Lower lobe of right lung (tissue), 2 donors: ENCODE results near the gene ATP8B3. TPM values are rescaled to one million over a fixed set of nuclear protein-coding genes. Genes with fewer than 3 reads are reported as not detected.

Source experiments
- ATAC-seq, 2 donors: fragments of 200-7000 bp; cut with Tn5 transposase; one replicate each; pipeline ENCODE4 v1.9.1; 2020 to 2022; ENCODE audit warnings: mild to moderate bottlenecking in 2 of 2, moderate library complexity in 2 of 2
- DNase-seq: peaks from one replicate; pipeline ENCODE4 v3.0.0-alpha.2; 2020
- H3K27ac ChIP-seq: fragments of 200-600 bp; one replicate; pipeline ENCODE4 v1.8.0; 2022
- H3K27me3 ChIP-seq: fragments of 200-600 bp; one replicate; pipeline ENCODE4 v1.8.0; 2022; ENCODE audit warnings: low read depth
- H3K36me3 ChIP-seq: fragments of 200-600 bp; one replicate; pipeline ENCODE4 v1.8.0; 2022; ENCODE audit warnings: mild to moderate bottlenecking
- H3K4me1 ChIP-seq: fragments of 200-600 bp; one replicate; pipeline ENCODE4 v1.8.0; 2022
- H3K4me3 ChIP-seq: fragments of 200-600 bp; one replicate; pipeline ENCODE4 v1.8.0; 2022; ENCODE audit warnings: mild to moderate bottlenecking
- H3K9me3 ChIP-seq: fragments of 200-600 bp; one replicate; pipeline ENCODE4 v1.8.0; 2022
- intact Hi-C: fragments of 100-400 bp; cut with DNase I; formaldehyde crosslinking; loops from one replicate; pipeline ENCODE4 v1.11.0; 2022
- total RNA-seq: library from RNA; stranded (reverse); fragmentation: NEBNext Ultra II Directional; extraction: Animal tissue kit (Norgen Biotek cat#: 25700); gene quantifications from one replicate; pipeline ENCODE4 v1.2.1, GENCODE V29; 2021
- TF ChIP-seq, protein P1 (sequence below): fragments of 200-600 bp; IDR thresholded peaks from one replicate; pipeline ENCODE4 v1.8.0; 2022; ENCODE audit warnings: antibody characterized with exemption, mild to moderate bottlenecking
- donor health status: DM: no; HTN: yes; CAD: no; lungs with severe emphysema.

Gene ATP8B3
- total RNA-seq, 1 donor from 2014 or later = 2.1 TPM

- DNase-seq = no peak
- TF ChIP-seq, protein P1, sequence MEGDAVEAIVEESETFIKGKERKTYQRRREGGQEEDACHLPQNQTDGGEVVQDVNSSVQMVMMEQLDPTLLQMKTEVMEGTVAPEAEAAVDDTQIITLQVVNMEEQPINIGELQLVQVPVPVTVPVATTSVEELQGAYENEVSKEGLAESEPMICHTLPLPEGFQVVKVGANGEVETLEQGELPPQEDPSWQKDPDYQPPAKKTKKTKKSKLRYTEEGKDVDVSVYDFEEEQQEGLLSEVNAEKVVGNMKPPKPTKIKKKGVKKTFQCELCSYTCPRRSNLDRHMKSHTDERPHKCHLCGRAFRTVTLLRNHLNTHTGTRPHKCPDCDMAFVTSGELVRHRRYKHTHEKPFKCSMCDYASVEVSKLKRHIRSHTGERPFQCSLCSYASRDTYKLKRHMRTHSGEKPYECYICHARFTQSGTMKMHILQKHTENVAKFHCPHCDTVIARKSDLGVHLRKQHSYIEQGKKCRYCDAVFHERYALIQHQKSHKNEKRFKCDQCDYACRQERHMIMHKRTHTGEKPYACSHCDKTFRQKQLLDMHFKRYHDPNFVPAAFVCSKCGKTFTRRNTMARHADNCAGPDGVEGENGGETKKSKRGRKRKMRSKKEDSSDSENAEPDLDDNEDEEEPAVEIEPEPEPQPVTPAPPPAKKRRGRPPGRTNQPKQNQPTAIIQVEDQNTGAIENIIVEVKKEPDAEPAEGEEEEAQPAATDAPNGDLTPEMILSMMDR = no peak
- H3K4me1 ChIP-seq = peaks cover 3% of the 10 kb centered on the region
- H3K27me3 ChIP-seq = no peaks in the 10 kb centered on the region
- peaks cover 91% of the 10 kb centered on the region for H3K36me3 ChIP-seq
- H3K27ac ChIP-seq = no peak overlapping the region
- intact Hi-C loops = no loop called here
- no peak for ATAC-seq
- H3K4me3 ChIP-seq = no peak overlapping the region
- H3K9me3 ChIP-seq = no peaks in the 10 kb centered on the region
Measured at GRCh38 chr19:1818549-1819195, 6.6 kb upstream of the ATP8B3 start.

DNA sequence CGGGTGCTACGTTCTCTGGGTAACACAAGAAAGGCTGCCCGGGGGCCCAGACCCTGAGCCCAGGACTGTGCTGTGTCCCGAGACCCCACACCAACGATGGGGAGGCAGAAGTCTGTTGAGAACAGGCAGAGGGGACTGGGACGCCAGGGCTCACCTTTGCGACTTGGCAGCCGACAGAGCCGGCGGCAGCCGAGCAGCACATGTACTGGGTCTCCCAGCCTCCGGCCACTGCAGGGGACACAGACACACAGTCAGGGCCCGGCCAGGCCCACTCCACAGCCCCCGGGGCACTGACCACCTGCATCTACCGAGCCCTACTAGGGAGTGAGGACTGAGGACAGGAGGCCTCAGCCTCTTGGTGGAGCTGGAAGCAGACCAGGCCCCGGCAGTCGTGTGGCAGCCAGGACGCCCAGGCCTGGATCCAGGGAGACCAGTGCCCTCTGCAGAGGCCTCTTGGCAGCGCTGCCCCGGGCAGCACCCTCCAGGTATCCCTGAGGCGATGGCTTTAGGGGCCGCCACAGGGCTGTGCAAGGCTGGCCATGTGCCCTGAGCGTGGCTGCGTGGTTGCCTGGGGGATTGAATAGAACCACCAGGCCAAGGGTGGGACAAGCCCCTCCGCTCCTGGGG lies 5.6 kb upstream of the ATP8B3 start:
- Histone ChIP-seq H3K9me3 (no peaks in the 10 kb centered on the region), H3K4me1 (peaks cover 13% of the 10 kb centered on the region), H3K36me3 (peaks cover 81% of the 10 kb centered on the region), H3K4me3 (no peak overlapping the region), H3K27ac (no peak overlapping the region), H3K27me3 (no peaks in the 10 kb centered on the region)
- ATAC-seq (no peak), DNase-seq (no peak)
- intact Hi-C loops = no loop called here
- TF ChIP-seq, protein P1 = no peak

DNA sequence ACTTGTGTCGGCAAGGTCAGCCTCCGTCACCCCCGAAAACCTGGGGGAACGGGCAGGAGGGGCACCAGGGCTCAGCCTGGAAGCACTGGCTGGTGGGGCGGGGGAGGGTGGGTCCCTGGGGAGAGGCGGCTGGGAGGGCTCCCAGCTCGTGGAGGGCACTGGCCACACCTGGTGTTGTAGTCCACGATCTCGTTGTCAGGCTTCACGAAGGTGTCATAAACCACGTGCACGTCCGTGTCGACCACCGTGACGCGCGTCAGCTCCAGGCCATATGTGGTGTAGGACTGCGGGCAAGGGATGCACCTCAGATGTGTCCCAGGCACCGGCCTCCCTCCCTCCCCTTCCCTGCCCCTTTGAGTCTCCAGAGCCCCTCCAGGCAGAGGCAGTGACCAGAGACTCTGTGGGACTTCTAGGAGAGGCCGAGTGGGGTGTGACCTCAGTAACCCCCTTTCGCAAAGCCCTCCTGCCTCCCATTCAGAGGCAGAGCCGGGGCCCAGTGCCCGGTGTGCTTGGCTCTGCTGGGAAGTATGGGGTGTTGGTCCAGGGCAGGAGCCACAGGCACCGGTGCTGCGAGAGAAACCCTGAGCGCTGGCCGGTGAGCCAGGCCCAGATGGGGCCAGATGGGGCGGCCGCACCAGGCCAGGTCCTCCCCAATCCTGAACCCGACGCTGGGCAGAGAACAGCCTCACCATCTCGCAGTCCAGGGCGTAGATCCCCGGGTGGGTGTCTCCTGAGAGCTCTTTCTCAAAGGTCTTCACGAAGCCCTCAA lies 4.6 kb upstream of the ATP8B3 start:
- TF ChIP-seq, protein P1 = no peak
- H3K27me3 ChIP-seq = no peaks in the 10 kb centered on the region
- peaks cover 71% of the 10 kb centered on the region for H3K36me3 ChIP-seq
- no peaks in the 10 kb centered on the region for H3K9me3 ChIP-seq
- ATAC-seq = no peak
- no peak for DNase-seq
- no peak overlapping the region for H3K4me3 ChIP-seq
- no peak overlapping the region for H3K27ac ChIP-seq
- intact Hi-C loops = no loop called here
- peaks cover 14% of the 10 kb centered on the region for H3K4me1 ChIP-seq

DNA sequence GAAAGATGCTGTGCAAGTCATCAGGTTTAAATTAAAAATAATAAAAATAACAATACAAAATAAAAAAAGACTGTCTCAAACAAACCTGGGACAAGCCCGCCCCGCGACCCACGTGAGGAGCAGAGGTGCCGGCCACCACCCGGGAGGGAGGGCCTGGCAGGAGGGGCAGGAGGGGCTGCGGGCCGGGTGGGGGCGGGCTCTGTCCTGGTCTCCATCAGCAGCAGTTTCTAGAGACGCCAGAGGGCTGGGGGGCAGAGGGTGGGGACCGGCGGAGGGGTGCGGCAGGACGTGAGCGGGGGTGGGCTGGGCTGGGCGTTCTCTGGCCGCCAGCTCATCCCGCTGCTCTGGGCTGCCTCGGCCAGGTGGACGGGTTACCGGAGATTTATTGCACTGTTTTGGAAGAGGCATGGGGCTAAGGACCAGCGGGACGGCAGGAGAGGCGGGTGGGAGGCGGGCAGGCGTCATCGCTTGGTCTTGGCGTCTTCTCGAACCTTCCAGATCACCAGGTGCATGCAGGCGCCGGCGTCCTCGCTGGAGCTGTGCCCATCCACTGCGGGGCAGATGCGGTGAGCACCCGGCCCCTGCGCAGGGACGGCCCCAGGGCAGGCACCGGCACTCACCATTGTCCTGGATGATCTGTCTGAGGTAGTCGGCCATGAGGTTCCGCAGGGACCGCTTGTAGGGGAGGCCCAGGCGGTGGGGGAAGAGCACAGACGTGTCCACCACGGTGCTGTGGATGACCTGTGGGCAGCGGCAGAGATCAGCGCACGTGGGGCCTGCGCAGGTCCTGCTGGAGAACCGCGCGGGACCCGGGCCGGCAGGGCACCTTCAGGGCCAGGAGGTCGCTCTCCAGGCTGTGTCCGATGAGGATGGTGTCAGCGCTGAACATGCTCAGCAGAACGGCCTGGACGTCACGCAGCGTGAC lies 3.8 kb upstream of the ATP8B3 start:
- Histone ChIP-seq H3K4me3 (no peak overlapping the region), H3K27ac (no peak overlapping the region), H3K27me3 (no peaks in the 10 kb centered on the region), H3K9me3 (no peaks in the 10 kb centered on the region), H3K36me3 (peaks cover 63% of the 10 kb centered on the region), H3K4me1 (peaks cover 14% of the 10 kb centered on the region)
- ATAC-seq = no peak
- TF ChIP-seq, protein P1 = no peak
- DNase-seq = no peak
- intact Hi-C loops = no loop called here
